H1 (cell line): ENCODE results near the gene TAF11L11.
"Not testable (repeated sequence)": the region's sequence is repeated elsewhere in the genome, so short reads cannot be mapped to it uniquely, and the experiment has no call there.

Source experiments
- BCL11A ChIP-seq, 2 experiments: IDR thresholded peaks; one replicate each; pipeline ENCODE4 v1.6.1; 2011; ENCODE audit warnings: low read depth in 2 of 2, low read length in 2 of 2, mild to moderate bottlenecking in 2 of 2
- CHD1 ChIP-seq: IDR thresholded peaks from 2 replicates; pipeline ENCODE4 v1.6.1; 2012; ENCODE audit warnings: low read depth, low read length, improper control_type of control experiment
- CTCF ChIP-seq, 3 experiments: IDR thresholded peaks; 1 replicate in 2 of 3; 2 replicates in 1 of 3; pipeline versions ENCODE4 v1.5.1 to v1.6.1; 2011; ENCODE audit warnings: low read length in 3 of 3, mild to moderate bottlenecking in 3 of 3, inconsistent platforms in 2 of 3, low read depth in 1 of 3, moderate library complexity in 1 of 3; ENCODE audit not compliant: insufficient read depth in 1 of 3; ENCODE audit errors: control extremely low read depth in 1 of 3
- EZH2 ChIP-seq: fragments of 200-600 bp; sonication (generic); IDR thresholded peaks from 2 replicates; pipeline ENCODE4 v1.7.1; 2012; ENCODE audit warnings: low read depth, mild to moderate bottlenecking, moderate library complexity, low read length, inconsistent platforms; ENCODE audit not compliant: severe bottlenecking
- HDAC6 ChIP-seq: IDR thresholded peaks from one replicate; pipeline ENCODE4 v1.7.1; 2012; ENCODE audit warnings: low read depth, mild to moderate bottlenecking, inconsistent platforms, low read length, moderate library complexity
- MAX ChIP-seq: IDR thresholded peaks from 2 replicates; pipeline ENCODE4 v1.6.1; 2012; ENCODE audit warnings: inconsistent platforms
- POLR2A ChIP-seq, 2 experiments: IDR thresholded peaks; 1 replicate in 1 of 2; 2 replicates in 1 of 2; pipeline ENCODE4 v1.6.1; 2011; ENCODE audit warnings: low read depth in 2 of 2, low read length in 2 of 2, mild to moderate bottlenecking in 2 of 2; ENCODE audit errors: control extremely low read depth in 1 of 2
- RXRA ChIP-seq: IDR thresholded peaks from 2 replicates; pipeline ENCODE4 v1.6.1; 2011; ENCODE audit warnings: low read depth, mild to moderate bottlenecking, low read length, moderate library complexity; ENCODE audit not compliant: insufficient read depth
- SRF ChIP-seq: IDR thresholded peaks from 2 replicates; pipeline ENCODE4 v1.6.1; 2011; ENCODE audit warnings: mild to moderate bottlenecking, low read depth, low read length, moderate library complexity

- not testable (repeated sequence) for TF ChIP-seq EZH2; POLR2A (IDR thresholded peaks at IDR 0.05; ENCODE audit: control extremely low read depth in 1 of 2, low read depth in 2 of 2, low read length in 2 of 2); HDAC6; MAX; CHD1; BCL11A (IDR thresholded peaks at IDR 0.05; ENCODE audit: low read depth in 2 of 2, low read length in 2 of 2); RXRA; SRF
- peak in 1 of 3 experiments; percentile 10; a peak in 1 of 4 replicates for TF ChIP-seq CTCF (IDR thresholded peaks at IDR 0.05; ENCODE audit: control extremely low read depth in 1 of 3, insufficient read depth in 1 of 3, low read depth in 1 of 3, low read length in 3 of 3)
Observed at GRCh38 chr5:17655201-17655759, 51.3 kb downstream of the TAF11L11 start.
